Measurements from ENCODE around the gene ERCC6.

DNA sequence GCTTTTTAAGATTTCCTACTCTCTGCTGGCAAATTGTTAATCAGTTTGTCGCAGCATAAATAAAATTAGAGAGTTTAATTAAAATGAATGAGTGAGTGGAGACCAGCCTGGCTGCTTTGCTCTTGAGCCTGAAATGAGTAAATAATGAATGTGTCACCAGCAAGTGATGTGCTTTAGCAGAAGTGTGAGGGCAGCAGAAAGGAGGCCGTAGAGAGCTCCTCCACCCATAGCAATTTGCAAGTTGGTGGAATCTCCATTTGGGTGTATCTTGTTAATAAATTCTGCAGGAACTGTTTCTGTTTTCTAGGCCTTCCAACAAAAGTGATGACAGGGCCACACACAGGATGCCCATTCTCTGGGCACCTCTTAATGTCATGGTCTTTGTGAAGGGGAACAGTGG is 18.8 kb upstream of the ERCC6 start:
- TF ChIP-seq POLR2A (IDR thresholded peaks at IDR 0.05; ENCODE audit: extremely low read depth, insufficient read length) (no peak), CTCF (IDR thresholded peaks at IDR 0.05; ENCODE audit: low read depth, low read length) (no peak), MAX (IDR thresholded peaks at IDR 0.05; ENCODE audit: low read depth, low read length) (no peak)
